ENCODE data around the gene ECI1. TPM values are rescaled to one million over a fixed set of nuclear protein-coding genes. Genes with fewer than 3 reads are reported as not detected.

Gene ECI1
- total RNA-seq, 1 donor from 2014 or later = 72.9 TPM

- Histone ChIP-seq H3K27me3 (no peaks in the 10 kb centered on the region), H3K4me1 (peaks cover 30% of the 10 kb centered on the region), H3K4me3 (no peak overlapping the region), H3K36me3 (peaks cover 0 to 64% of the 10 kb centered on the region in 2 donors), H3K9me3 (no peaks in the 10 kb centered on the region), H3K27ac (no peak overlapping the region)
- TF ChIP-seq POLR2AphosphoS5 (IDR thresholded peaks at IDR 0.05; ENCODE audit: insufficient read depth in 1 of 2, low read depth in 1 of 2) = no peak
- TF ChIP-seq, protein P1, sequence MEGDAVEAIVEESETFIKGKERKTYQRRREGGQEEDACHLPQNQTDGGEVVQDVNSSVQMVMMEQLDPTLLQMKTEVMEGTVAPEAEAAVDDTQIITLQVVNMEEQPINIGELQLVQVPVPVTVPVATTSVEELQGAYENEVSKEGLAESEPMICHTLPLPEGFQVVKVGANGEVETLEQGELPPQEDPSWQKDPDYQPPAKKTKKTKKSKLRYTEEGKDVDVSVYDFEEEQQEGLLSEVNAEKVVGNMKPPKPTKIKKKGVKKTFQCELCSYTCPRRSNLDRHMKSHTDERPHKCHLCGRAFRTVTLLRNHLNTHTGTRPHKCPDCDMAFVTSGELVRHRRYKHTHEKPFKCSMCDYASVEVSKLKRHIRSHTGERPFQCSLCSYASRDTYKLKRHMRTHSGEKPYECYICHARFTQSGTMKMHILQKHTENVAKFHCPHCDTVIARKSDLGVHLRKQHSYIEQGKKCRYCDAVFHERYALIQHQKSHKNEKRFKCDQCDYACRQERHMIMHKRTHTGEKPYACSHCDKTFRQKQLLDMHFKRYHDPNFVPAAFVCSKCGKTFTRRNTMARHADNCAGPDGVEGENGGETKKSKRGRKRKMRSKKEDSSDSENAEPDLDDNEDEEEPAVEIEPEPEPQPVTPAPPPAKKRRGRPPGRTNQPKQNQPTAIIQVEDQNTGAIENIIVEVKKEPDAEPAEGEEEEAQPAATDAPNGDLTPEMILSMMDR (IDR thresholded peaks at IDR 0.05) = no peak
- TF ChIP-seq POLR2A (IDR thresholded peaks at IDR 0.05) = no peak
- intact Hi-C loops (cut with DNase I) = no loop called here
- no peak for DNase-seq (ENCODE audit: extremely low spot score in 2 of 2)
Observed at GRCh38 chr16:2230376-2230775, 21.0 kb downstream of the ECI1 start.

- no peak for DNase-seq (ENCODE audit: extremely low spot score in 2 of 2)
- TF ChIP-seq, protein P1 (IDR thresholded peaks at IDR 0.05) = no peak
- TF ChIP-seq POLR2A (IDR thresholded peaks at IDR 0.05) = no peak
- no peak for TF ChIP-seq POLR2AphosphoS5 (IDR thresholded peaks at IDR 0.05; ENCODE audit: insufficient read depth in 1 of 2, low read depth in 1 of 2)
- Histone ChIP-seq H3K4me1 (peaks cover 36% of the 10 kb centered on the region), H3K27me3 (no peaks in the 10 kb centered on the region), H3K27ac (no peak overlapping the region), H3K4me3 (no peak overlapping the region), H3K36me3 (peaks cover 0 to 58% of the 10 kb centered on the region in 2 donors), H3K9me3 (no peaks in the 10 kb centered on the region)
- intact Hi-C loops (cut with DNase I) = no loop called here
Observed at GRCh38 chr16:2229632-2230250, 21.6 kb downstream of the ECI1 start.

DNA sequence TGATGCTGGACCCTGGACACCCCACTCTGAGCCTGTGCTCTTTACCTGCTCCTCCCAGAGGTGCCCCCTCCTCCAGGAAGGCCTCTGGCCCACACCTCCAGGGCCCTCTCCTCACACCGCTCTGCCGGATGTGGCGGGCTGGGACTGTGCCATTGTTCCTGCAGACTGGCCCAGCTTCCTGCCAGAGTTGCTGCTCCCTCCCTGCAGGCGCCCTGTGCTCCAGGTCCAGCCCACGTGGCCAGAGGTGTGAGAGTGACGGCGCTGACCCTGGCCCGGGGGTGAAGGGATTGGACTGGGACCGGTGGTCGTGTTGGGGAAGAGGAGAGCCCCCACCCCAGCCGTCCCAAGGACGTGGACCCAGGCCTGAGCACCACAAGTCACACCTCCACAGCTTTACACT is 22.3 kb downstream of the ECI1 start:
- H3K36me3 ChIP-seq = peaks cover 0 to 51% of the 10 kb centered on the region in 2 donors
- intact Hi-C loops (cut with DNase I) = no loop called here
- TF ChIP-seq, protein P1 (IDR thresholded peaks at IDR 0.05) = no peak
- TF ChIP-seq POLR2AphosphoS5 (IDR thresholded peaks at IDR 0.05; ENCODE audit: insufficient read depth in 1 of 2, low read depth in 1 of 2) = no peak
- no peak for TF ChIP-seq POLR2A (IDR thresholded peaks at IDR 0.05)
- H3K27me3 ChIP-seq = no peaks in the 10 kb centered on the region
- H3K4me3 ChIP-seq = no peak overlapping the region
- DNase-seq (ENCODE audit: extremely low spot score in 2 of 2) = no peak
- peaks cover 42% of the 10 kb centered on the region for H3K4me1 ChIP-seq
- H3K27ac ChIP-seq = no peak overlapping the region
- H3K9me3 ChIP-seq = no peaks in the 10 kb centered on the region

GRCh38 chr16:2228161-2228824 is 23.1 kb downstream of the ECI1 start:
- peaks cover 43% of the 10 kb centered on the region for H3K4me1 ChIP-seq
- H3K9me3 ChIP-seq = no peaks in the 10 kb centered on the region
- no peaks in the 10 kb centered on the region for H3K27me3 ChIP-seq
- DNase-seq (ENCODE audit: extremely low spot score in 2 of 2) = no peak
- peaks cover 0 to 43% of the 10 kb centered on the region in 2 donors for H3K36me3 ChIP-seq
- no peak overlapping the region for H3K4me3 ChIP-seq
- no peak for TF ChIP-seq POLR2AphosphoS5 (IDR thresholded peaks at IDR 0.05; ENCODE audit: insufficient read depth in 1 of 2, low read depth in 1 of 2)
- TF ChIP-seq, protein P1 (IDR thresholded peaks at IDR 0.05) = no peak
- TF ChIP-seq POLR2A (IDR thresholded peaks at IDR 0.05) = no peak
- intact Hi-C loops (cut with DNase I) = no loop called here
- H3K27ac ChIP-seq = no peak overlapping the region

DNA sequence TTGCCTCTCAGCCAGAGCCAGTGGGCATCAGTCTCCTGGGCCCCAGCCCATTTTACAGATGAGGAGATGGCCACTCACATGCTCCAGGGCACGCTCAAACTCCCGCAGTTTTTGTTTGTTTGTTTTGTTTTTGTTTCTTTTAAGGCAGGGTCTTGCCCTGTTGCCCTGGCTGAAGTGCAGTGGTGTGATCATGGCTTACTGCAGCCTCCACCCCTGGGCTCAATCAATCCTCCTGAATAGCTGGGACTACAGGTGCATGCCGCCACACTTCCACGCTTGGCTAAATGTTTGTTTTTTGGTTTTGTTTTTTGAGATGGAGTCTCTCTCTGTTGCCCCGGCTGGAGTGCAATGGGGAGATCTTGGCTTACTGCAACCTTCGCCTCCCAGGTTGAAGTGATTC is 24.5 kb downstream of the ECI1 start:
- no peak for DNase-seq (ENCODE audit: extremely low spot score in 2 of 2)
- Histone ChIP-seq H3K4me1 (peaks cover 47% of the 10 kb centered on the region), H3K27ac (no peak overlapping the region), H3K27me3 (no peaks in the 10 kb centered on the region), H3K36me3 (peaks cover 0 to 30% of the 10 kb centered on the region in 2 donors), H3K4me3 (no peak overlapping the region), H3K9me3 (no peaks in the 10 kb centered on the region)
- intact Hi-C loops (cut with DNase I) = no loop called here
- TF ChIP-seq POLR2AphosphoS5 (IDR thresholded peaks at IDR 0.05; ENCODE audit: insufficient read depth in 1 of 2, low read depth in 1 of 2) (no peak), POLR2A (IDR thresholded peaks at IDR 0.05) (no peak)
- TF ChIP-seq, protein P1 (IDR thresholded peaks at IDR 0.05) = no peak

Measured in vagina (tissue), 2 donors.